ENCODE measurements around the gene KRT39.

KRT39 gene

GRCh38 chr17:40980596-40980995, 13.8 kb upstream of the KRT39 start:
- no peak for DNase-seq (ENCODE audit: low read depth in 2 of 2)

GRCh38 chr17:40980117-40980516, 13.4 kb upstream of the KRT39 start:
- no peak for DNase-seq (ENCODE audit: low read depth in 2 of 2)

GRCh38 chr17:40978575-40979151, 11.9 kb upstream of the KRT39 start:
- no peak for DNase-seq (ENCODE audit: low read depth in 2 of 2)

- DNase-seq (ENCODE audit: low read depth in 2 of 2): no peak
Observed at GRCh38 chr17:40975516-40975915, 8.8 kb upstream of the KRT39 start.

DNA sequence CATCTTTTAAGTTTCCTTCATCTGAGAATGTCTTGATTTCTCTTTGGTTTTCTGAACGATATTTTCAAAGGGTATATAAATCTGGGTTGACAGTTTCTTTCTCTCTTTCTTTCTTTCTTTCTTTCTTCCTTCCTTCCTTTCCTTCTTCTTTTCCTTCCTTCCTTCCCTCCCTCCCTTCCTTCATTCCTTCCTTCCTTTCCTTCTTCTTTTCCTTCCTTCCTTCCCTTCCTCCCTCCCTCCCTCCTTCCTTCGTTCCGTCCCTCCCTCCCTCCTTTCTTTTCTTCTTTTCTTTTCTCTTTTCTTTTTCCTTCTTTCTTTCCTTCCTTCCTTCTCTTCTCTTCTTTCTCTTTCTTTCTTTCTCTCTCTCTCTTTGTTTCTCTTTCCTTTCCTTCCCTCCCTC, 7.6 kb upstream of the KRT39 start:
- DNase-seq (ENCODE audit: low read depth in 2 of 2): no peak

GRCh38 chr17:40967582-40967981, 834 bp upstream of the KRT39 start:
- DNase-seq (ENCODE audit: low read depth in 2 of 2): no peak

DNA sequence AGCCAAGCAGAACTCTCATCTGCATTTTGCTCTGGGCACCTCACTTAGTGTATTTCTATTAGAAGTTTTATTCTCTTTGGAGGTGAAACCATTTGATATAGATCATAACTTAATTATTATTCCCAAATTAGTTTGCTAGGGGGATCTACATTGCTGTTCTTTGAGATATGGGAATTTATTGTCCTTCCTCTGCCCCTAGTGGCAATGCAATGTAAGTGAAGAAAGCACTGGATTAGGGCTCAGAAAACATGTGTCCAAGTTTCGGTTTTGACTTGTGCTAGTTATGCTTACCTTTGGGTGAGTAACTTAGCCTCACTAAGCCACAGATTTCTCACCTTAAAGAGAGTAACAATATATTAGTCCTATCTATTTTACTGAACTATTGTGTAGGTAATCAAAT, 2.9 kb downstream of the KRT39 start:
- no peak for DNase-seq (ENCODE audit: low read depth in 2 of 2)

DNA sequence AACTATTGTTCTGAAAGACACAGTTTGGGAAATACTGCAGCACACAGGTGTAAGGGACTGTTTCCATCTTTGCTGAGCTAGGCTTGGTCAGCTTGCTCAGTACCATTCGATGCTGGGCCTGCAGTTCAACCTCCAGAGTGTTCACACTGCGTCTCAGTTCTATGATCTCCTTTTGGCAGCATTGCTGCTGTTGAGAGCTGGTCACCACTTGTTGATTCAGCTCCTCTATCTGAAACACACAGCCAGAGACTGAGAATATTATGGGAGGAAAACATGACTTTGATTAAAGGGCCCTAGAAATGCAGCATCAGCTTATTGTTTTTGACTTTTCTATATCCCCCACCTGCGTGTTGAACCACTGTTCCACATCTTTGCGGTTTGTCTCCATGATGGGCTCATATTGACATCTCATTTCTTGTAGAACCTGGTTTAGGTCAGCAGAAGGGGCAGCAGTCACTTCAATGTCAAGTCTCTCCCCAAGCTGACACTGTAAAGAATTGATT, 4.6 kb downstream of the KRT39 start:
- no peak for DNase-seq (ENCODE audit: low read depth in 2 of 2)

DNA sequence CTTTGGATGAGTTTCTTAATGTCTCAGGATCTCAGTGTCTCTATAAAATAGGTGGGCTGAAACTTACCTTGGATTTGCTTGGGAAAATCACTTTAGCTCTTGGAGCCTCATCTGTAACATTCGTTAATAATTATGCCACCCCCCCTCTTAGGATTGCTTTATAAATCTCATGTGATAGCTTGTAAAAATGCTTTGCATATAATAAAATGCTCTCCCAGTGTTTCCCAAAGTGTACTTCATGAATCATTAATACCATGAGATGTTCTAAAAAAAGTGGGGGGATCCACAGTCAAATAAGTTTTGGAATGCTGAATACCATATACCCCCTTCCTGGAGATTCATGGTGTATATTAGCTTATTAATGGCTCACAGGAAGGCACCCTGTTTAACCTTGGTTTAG, 5.2 kb downstream of the KRT39 start:
- no peak for DNase-seq (ENCODE audit: low read depth in 2 of 2)

- no peak for DNase-seq (ENCODE audit: low read depth in 2 of 2)
Observed at GRCh38 chr17:40960144-40960543, 6.6 kb downstream of the KRT39 start.

DNA sequence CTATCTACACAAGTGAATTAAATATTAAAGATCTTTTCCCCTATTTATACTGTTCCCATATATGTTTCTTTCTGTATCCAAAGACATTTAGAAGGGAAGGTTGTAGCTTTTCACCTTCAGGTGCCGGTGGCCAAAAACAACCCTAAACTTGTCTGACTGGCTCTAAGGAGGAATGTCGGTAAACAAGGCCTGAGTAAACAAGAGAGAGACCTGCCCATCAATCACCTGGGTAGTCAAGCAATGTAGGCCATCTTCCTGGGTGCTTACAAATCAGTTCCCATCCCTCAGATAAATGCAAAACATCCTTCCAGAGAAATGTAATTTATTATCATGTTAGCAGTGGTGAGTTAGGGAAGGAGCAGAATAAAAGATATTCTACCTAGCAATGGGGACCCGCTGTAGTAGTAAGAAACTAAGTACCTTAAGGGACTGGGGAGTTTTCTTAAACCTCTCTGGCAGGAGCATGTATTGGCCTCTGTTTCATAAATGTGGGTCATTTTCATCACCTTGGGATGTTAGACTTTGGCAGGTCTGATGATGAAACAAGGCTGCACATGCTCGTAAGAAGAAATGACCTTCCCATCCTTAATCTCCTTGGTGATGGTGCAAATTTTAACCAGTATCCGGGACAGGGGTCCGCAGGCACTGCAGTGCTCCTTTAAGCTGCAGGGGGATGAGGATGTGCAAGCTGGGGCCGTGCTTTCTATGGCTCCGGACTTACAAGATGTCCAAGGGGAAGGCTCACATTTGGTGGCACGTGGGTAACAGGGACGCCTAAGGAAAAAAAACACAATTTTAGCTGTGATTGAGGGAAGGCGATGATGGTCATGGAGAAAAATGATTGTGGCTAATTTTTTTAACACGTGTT, 8.4 kb downstream of the KRT39 start:
- no peak for DNase-seq (ENCODE audit: low read depth in 2 of 2)

DNA sequence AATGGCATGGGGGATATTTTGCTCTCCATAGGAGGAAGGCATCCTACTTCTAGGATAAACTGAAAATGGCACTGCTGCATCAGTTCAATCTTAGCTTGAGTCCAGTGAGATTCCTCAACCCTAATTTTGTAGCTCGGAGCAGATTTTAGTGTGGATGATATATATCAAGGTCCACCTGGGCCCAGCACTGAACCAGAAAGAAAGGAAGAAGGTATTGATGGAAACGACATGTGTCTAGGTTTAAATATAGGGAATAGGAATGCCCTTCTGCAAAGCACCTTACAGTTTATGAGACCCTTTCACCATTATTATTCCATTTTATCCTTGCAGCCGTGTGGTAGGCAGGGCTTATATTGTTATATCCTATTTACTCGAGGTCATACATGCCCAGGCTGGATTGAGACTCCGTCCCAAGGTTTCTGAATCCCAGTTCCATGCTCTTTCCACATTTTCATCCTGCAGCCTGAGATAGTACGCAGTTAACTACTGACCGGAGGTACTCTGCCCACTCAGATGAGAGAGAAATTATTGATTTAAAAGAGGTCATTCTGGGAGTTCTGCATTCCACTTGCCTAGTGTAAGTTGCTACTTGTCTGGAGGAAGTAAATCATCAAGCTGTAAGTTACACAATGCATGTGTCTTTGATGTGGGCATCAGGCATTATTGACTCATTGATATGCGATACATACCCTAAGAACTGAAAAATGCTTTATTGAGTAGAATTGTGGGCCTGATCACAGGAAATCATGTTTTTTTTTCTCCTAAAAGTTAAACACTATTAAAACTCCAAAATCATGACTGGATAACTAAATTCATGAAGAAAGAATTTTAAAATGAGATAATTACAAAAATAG, 10.1 kb downstream of the KRT39 start:
- DNase-seq (ENCODE audit: low read depth in 2 of 2): no peak

DNA sequence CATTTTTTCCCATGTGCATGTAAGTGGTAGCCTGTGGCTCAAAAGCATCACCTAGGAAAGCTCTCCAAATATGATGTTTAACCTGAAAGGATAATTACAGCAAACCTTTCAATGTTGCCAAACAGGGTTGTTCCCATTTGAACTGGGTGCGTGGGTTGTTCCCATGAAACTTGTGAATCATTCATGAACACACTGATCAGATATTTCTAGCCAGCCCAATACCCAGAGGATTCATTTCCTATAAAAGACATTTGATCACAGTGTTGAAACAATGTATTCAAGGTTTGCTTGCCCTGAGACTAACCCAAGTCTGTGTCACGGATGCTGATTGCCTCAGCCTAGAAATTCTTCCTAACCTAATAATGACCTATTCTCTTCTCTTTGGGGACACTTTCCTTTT, 12.9 kb downstream of the KRT39 start:
- DNase-seq (ENCODE audit: low read depth in 2 of 2): no peak

GRCh38 chr17:40952661-40953060, 14.1 kb downstream of the KRT39 start:
- DNase-seq (ENCODE audit: low read depth in 2 of 2): no peak

DNA sequence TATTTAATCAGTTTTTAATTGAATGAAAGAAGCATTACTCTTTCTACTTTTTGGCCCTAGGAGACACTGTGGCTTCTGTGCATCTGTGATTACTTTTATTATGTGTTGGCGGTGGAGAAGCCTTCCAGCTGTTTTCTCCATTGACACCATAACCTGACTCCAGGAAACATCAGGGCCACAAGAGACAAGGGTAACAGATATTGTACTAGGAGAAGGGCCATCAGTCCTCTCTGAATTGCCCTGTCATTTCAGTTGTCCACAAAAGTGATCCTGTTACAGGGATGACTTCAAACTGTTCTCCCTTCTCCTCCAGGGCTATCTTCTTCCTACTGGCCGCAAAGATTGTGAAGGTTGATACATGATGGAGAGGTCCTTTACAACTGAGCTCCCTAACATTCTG, 14.6 kb downstream of the KRT39 start:
- no peak for DNase-seq (ENCODE audit: low read depth in 2 of 2)

DNA sequence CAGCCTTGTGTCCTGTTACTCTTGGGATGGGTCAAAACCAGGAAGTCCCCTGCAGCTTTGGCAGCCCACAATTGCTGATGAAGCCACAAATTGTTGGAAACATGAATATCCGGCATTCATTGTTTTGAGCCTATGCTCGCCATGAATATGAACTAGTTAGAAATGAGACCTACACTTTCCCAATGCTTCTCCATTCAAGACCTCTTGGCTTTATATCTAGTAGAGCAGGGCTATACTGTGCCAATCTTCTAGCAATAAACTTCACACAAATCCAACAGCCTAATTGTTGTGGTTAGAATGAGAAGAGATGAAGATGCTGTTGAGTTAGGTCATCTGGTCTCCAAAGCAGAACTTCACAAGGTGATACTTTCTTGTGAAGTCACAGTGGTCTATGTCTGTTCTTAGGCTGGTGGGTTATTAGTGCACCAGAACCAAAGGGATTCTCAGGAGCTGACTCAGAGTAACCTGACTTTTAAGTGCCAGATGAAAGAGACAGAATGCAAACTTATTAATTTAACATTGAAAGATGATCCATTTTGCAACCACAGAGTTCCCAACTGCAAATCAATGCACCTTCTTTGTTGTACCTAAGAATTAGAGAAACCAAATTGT, 15.6 kb downstream of the KRT39 start:
- DNase-seq (ENCODE audit: low read depth in 2 of 2): no peak

DNA sequence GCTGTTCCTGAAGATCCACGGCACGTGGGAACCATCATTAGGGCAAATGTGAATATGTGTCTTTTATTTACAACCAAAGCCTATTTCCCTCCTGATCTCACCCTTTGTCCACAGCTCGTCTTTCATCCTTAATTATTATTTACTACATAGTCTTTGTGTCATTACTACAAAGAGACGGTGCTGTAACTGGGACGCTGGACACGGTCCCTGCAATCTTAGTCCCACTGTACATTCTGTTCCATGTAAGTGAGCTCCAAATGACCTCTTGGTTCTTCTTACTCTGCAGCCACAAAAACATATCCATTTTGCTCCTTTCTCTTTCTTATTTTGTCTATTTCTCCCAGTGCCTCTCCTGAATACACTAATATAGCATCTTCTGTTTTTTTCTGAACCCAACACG, 16.6 kb downstream of the KRT39 start:
- DNase-seq (ENCODE audit: low read depth in 2 of 2): no peak

DNA sequence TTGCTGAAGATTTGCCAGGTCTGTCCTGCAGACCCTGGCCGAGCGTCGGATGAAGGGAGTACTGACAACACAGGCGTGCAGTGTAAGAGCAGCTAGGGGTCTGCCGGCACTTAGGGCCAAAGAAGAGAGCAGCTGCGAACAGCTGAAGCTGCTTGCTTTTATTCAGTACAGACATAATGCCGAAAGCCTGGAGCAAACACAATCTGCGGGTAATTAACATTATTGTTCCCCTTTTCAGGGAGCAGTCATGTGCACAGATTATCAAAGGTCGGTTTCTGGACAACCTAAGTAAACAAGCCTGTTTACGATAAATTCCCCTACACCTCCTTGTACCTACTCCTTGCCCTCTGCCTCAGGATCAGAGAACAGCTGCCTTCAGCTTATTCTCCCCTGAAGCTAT, 17.3 kb downstream of the KRT39 start:
- no peak for DNase-seq (ENCODE audit: low read depth in 2 of 2)

DNA sequence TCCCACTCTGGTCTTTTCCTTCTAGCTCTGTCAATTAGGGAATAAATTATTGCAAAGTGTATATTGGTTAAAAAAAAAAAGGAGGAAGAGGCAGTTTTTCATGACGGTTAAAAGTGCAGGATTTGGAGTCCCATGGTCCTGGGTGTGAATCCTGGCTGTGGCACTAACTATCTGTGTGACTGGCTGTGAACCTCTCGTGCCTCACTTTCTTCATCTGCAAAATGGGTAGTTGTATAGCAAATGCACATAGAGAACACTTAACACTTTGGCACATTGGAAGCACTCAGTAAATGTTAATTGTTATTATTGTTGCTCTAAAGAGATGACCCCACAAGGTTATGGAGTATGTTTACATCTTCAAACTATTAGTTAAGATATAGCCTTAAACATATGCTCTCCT, 18.8 kb downstream of the KRT39 start:
- no peak for DNase-seq (ENCODE audit: low read depth in 2 of 2)

DNA sequence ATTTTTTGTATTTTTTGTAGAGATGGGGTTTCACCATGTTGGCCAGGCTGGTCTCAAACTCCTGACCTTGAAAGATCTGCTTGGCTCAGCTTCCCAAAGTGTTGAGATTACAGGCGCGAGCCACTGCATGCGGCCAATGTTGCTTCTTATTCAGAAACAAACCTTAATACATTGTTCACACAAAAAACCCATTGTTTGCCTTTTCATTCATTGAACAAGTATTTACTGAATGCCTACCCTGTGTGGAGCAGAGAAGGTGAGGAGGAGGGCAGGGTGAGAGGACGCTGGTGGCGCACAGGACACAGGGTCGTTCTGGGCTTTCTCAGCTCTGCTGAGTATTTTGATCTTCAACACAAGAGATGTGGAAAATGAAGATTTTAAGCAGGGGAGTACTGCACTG, 21.3 kb downstream of the KRT39 start:
- no peak for DNase-seq (ENCODE audit: low read depth in 2 of 2)

DNA sequence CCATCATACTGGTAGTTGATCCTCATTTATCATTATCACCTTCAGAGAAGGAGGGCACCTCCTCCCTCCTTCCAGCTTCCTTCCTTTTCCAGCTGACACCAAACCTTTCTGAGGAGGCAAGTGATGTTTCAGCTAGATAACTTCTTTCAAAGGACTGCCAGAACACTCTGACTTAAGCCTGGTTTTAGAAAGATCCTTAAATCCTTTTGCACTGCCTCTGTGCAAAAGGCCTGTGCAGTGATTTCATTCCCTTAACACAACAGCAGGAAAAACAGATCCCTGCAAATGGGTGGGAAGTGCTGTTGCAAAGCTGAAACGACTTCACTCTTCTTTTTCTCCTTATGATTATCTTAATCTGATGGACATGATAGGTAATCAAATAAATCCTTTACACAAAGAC, 22.2 kb downstream of the KRT39 start:
- no peak for DNase-seq (ENCODE audit: low read depth in 2 of 2)

- DNase-seq (ENCODE audit: low read depth in 2 of 2): no peak
Observed at GRCh38 chr17:40942553-40942952, 24.2 kb downstream of the KRT39 start.

Measured in stimulated activated CD8-positive, alpha-beta memory T cell treated with anti-CD3 and anti-CD28 coated beads, Interleukin-2, amount 100 ng/mL, for 48 hours (primary cell).